GM18951 (cell line): ENCODE data around the gene IFTAP.
"Not testable (repeated sequence)": the region's sequence is repeated elsewhere in the genome, so short reads cannot be mapped to it uniquely, and the experiment has no call there.

ENCODE experiments used
- POLR2A ChIP-seq: IDR thresholded peaks from 4 replicates; pipeline ENCODE4 v1.6.1; 2011; ENCODE audit warnings: mild to moderate bottlenecking; ENCODE audit not compliant: insufficient read length, insufficient read depth; ENCODE audit errors: extremely low read depth
- in situ Hi-C: fragments of 300-500 bp; cut with MboI; formaldehyde crosslinking; loops from one replicate; pipeline ENCODE4 v1.12.0; 2022; ENCODE audit warnings: low sequenced_read_pairs, mixed read lengths, inconsistent platforms; ENCODE audit not compliant: unreplicated experiment

IFTAP gene

GRCh38 chr11:36628765-36629244 is 34.5 kb downstream of the IFTAP start:
- in situ Hi-C loops, result no loop called here

GRCh38 chr11:36631774-36632173 is 37.5 kb downstream of the IFTAP start:
- in situ Hi-C loops, result no loop called here
- no peak for TF ChIP-seq POLR2A

More at GRCh38 chr11:36628765-36629244, 34.5 kb downstream of the IFTAP start:
- TF ChIP-seq POLR2A, result no peak

GRCh38 chr11:36635066-36635862 is 41.0 kb downstream of the IFTAP start:
- in situ Hi-C loops, result no loop called here
- TF ChIP-seq POLR2A, result no peak

GRCh38 chr11:36638556-36638955 is 44.3 kb downstream of the IFTAP start:
- in situ Hi-C loops, result no loop called here
- TF ChIP-seq POLR2A, result no peak

GRCh38 chr11:36657610-36658267 is 63.4 kb downstream of the IFTAP start:
- in situ Hi-C loops, result no loop called here
- TF ChIP-seq POLR2A, result no peak

GRCh38 chr11:36661359-36661758 is 67.1 kb downstream of the IFTAP start:
- in situ Hi-C loops, result loop anchor here (10.0 kb wide), 1 partner anchor 97 kb away; the partner anchor contains the start of gene RAG1

- in situ Hi-C loops, result no loop called here
- TF ChIP-seq POLR2A, result no peak
Measured at GRCh38 chr11:36672815-36673450, 78.6 kb downstream of the IFTAP start.

GRCh38 chr11:36679547-36679946 is 85.2 kb downstream of the IFTAP start:
- in situ Hi-C loops, result not testable (repeated sequence)

GRCh38 chr11:36683818-36684217 is 89.5 kb downstream of the IFTAP start:
- TF ChIP-seq POLR2A, result no peak
- in situ Hi-C loops, result no loop called here

GRCh38 chr11:36684840-36685801 is 90.8 kb downstream of the IFTAP start:
- in situ Hi-C loops, result no loop called here
- TF ChIP-seq POLR2A, result no peak

GRCh38 chr11:36688132-36688531 is 93.8 kb downstream of the IFTAP start:
- no peak for TF ChIP-seq POLR2A
- in situ Hi-C loops, result no loop called here

- in situ Hi-C loops, result no loop called here
- no peak for TF ChIP-seq POLR2A
Measured at GRCh38 chr11:36688571-36689291, 94.4 kb downstream of the IFTAP start.
